SJSA1 (cell line): ENCODE results near the gene NPTN. TPM values are rescaled to one million over a fixed set of nuclear protein-coding genes. Genes with fewer than 3 reads are reported as not detected.
"Not testable (repeated sequence)": the region's sequence is repeated elsewhere in the genome, so short reads cannot be mapped to it uniquely, and the experiment has no call there.

Experiments used
- DNase-seq, 2 experiments: peaks; one replicate each; pipeline ENCODE4 v3.0.0-alpha.2; 2015 to 2020; ENCODE audit warnings: low spot score in 2 of 2, low read depth in 1 of 2
- H3K27ac ChIP-seq: fragments of 250-450 bp; sonication (Bioruptor Pico); 2 replicates; pipeline ENCODE4 v1.5.1; 2020; ENCODE audit warnings: mild to moderate bottlenecking, moderate library complexity
- H3K27me3 ChIP-seq: fragments of 250-450 bp; sonication (Bioruptor Pico); replicated peaks from 2 replicates; pipeline ENCODE4 v1.5.1; 2020; ENCODE audit warnings: mild to moderate bottlenecking, moderate library complexity
- H3K36me3 ChIP-seq: fragments of 250-450 bp; sonication (Bioruptor Pico); 2 replicates; pipeline ENCODE4 v1.5.1; 2020; ENCODE audit warnings: mild to moderate bottlenecking
- H3K4me1 ChIP-seq: fragments of 250-450 bp; sonication (Bioruptor Pico); replicated peaks from 2 replicates; pipeline ENCODE4 v1.6.1; 2021; ENCODE audit warnings: mild to moderate bottlenecking
- H3K4me3 ChIP-seq: fragments of 250-450 bp; sonication (Bioruptor Pico); 2 replicates; pipeline ENCODE4 v1.5.1; 2020; ENCODE audit warnings: mild to moderate bottlenecking
- H3K9me3 ChIP-seq: fragments of 250-450 bp; sonication (Bioruptor Pico); replicated peaks from 2 replicates; pipeline ENCODE4 v1.5.1; 2020; ENCODE audit warnings: mild to moderate bottlenecking
- total RNA-seq: library from RNA; depleted of rRNA; stranded (reverse); fragments of >200 nt; shearing (Covaris generic); gene quantifications from 2 replicates; pipeline ENCODE4 v1.2.3, GENCODE V29; 2014

NPTN gene
- total RNA-seq, 1 experiment from 2014 or later: 271 TPM

- no peak overlapping the region for H3K27ac ChIP-seq
- H3K27me3 ChIP-seq: peaks cover 18% of the 10 kb centered on the region
- H3K4me1 ChIP-seq: no peaks in the 10 kb centered on the region
- no peak for DNase-seq
- no peak overlapping the region for H3K4me3 ChIP-seq
- no peaks in the 10 kb centered on the region for H3K36me3 ChIP-seq
- H3K9me3 ChIP-seq: no peaks in the 10 kb centered on the region
Measured at GRCh38 chr15:73655724-73656123, 22.5 kb upstream of the NPTN start.

GRCh38 chr15:73654659-73655058 lies 21.5 kb upstream of the NPTN start:
- H3K27me3 ChIP-seq: peaks cover 23% of the 10 kb centered on the region
- H3K4me1 ChIP-seq: no peaks in the 10 kb centered on the region
- no peak overlapping the region for H3K4me3 ChIP-seq
- H3K9me3 ChIP-seq: no peaks in the 10 kb centered on the region
- no peaks in the 10 kb centered on the region for H3K36me3 ChIP-seq
- H3K27ac ChIP-seq: no peak overlapping the region
- DNase-seq: no peak

GRCh38 chr15:73650416-73651126 lies 17.4 kb upstream of the NPTN start:
- Histone ChIP-seq H3K27me3 (peaks cover 14% of the 10 kb centered on the region), H3K9me3 (no peaks in the 10 kb centered on the region), H3K4me3 (no peak overlapping the region), H3K4me1 (no peaks in the 10 kb centered on the region), H3K36me3 (no peaks in the 10 kb centered on the region), H3K27ac (no peak overlapping the region)
- DNase-seq: no peak

GRCh38 chr15:73648014-73648295 lies 14.8 kb upstream of the NPTN start:
- DNase-seq: no peak
- no peaks in the 10 kb centered on the region for H3K9me3 ChIP-seq
- no peak overlapping the region for H3K27ac ChIP-seq
- no peak overlapping the region for H3K4me3 ChIP-seq
- peaks cover 11% of the 10 kb centered on the region; the same call in 1 of the 2 replicates for H3K27me3 ChIP-seq
- no peaks in the 10 kb centered on the region for H3K4me1 ChIP-seq
- no peaks in the 10 kb centered on the region for H3K36me3 ChIP-seq

- H3K4me1 ChIP-seq: no peaks in the 10 kb centered on the region
- peaks cover 11% of the 10 kb centered on the region; the same call in 1 of the 2 replicates for H3K27me3 ChIP-seq
- no peak overlapping the region for H3K4me3 ChIP-seq
- no peak overlapping the region for H3K27ac ChIP-seq
- no peaks in the 10 kb centered on the region for H3K36me3 ChIP-seq
- DNase-seq: no peak
- H3K9me3 ChIP-seq: no peaks in the 10 kb centered on the region
Measured at GRCh38 chr15:73647259-73648013, 14.2 kb upstream of the NPTN start.

GRCh38 chr15:73639464-73639863 lies 6.3 kb upstream of the NPTN start:
- H3K9me3 ChIP-seq: peaks cover 10% of the 10 kb centered on the region
- not testable (repeated sequence) for H3K4me1 ChIP-seq, DNase-seq, H3K27ac ChIP-seq, H3K36me3 ChIP-seq, H3K27me3 ChIP-seq, H3K4me3 ChIP-seq

GRCh38 chr15:73637527-73637926 lies 4.3 kb upstream of the NPTN start:
- Histone ChIP-seq H3K27me3 (no peaks in the 10 kb centered on the region), H3K27ac (no peak overlapping the region), H3K4me1 (peaks cover 21% of the 10 kb centered on the region), H3K4me3 (no peak overlapping the region), H3K36me3 (0 out of 2 replicates have a peak, but pooled peaks cover 3% of the 10 kb centered on the region), H3K9me3 (peaks cover 10% of the 10 kb centered on the region)
- no peak for DNase-seq

- Histone ChIP-seq H3K36me3 (0 out of 2 replicates have a peak, but pooled peaks cover 3% of the 10 kb centered on the region), H3K4me1 (peaks cover 49% of the 10 kb centered on the region), H3K27me3 (no peaks in the 10 kb centered on the region), H3K27ac (peak overlapping the region; percentile 91), H3K9me3 (no peaks in the 10 kb centered on the region), H3K4me3 (peak overlapping the region; percentile 63)
- peak; percentile 87 to 95 for DNase-seq
Measured at GRCh38 chr15:73633991-73634495, 854 bp upstream of the NPTN start.

- no peaks in the 10 kb centered on the region for H3K27me3 ChIP-seq
- peak overlapping the region; percentile 59 for H3K27ac ChIP-seq
- no peaks in the 10 kb centered on the region for H3K9me3 ChIP-seq
- H3K4me3 ChIP-seq: peak overlapping the region; percentile 63
- peaks cover 52% of the 10 kb centered on the region for H3K4me1 ChIP-seq
- DNase-seq: no peak
- H3K36me3 ChIP-seq: 0 out of 2 replicates have a peak, but pooled peaks cover 3% of the 10 kb centered on the region
Measured at GRCh38 chr15:73632670-73633058, 525 bp downstream of the NPTN start.

GRCh38 chr15:73631915-73632669 lies 1.1 kb downstream of the NPTN start:
- Histone ChIP-seq H3K27ac (peak overlapping the region; percentile 59), H3K27me3 (no peaks in the 10 kb centered on the region), H3K4me1 (peaks cover 52% of the 10 kb centered on the region), H3K9me3 (no peaks in the 10 kb centered on the region), H3K4me3 (peak overlapping the region; percentile 63), H3K36me3 (0 out of 2 replicates have a peak, but pooled peaks cover 3% of the 10 kb centered on the region)
- peak; percentile 43 to 48 for DNase-seq

- H3K27ac ChIP-seq: no peak overlapping the region
- no peaks in the 10 kb centered on the region for H3K9me3 ChIP-seq
- H3K36me3 ChIP-seq: 0 out of 2 replicates have a peak, but pooled peaks cover 3% of the 10 kb centered on the region
- no peak for DNase-seq
- H3K4me3 ChIP-seq: no peak overlapping the region; the same call in 1 of the 2 replicates
- peaks cover 52% of the 10 kb centered on the region for H3K4me1 ChIP-seq
- no peaks in the 10 kb centered on the region for H3K27me3 ChIP-seq
Measured at GRCh38 chr15:73630921-73631362, 2.2 kb downstream of the NPTN start.

- Histone ChIP-seq H3K4me3 (no peak overlapping the region), H3K4me1 (peaks cover 47% of the 10 kb centered on the region), H3K27me3 (no peaks in the 10 kb centered on the region), H3K27ac (no peak overlapping the region), H3K9me3 (no peaks in the 10 kb centered on the region), H3K36me3 (0 out of 2 replicates have a peak, but pooled peaks cover 3% of the 10 kb centered on the region)
- DNase-seq: no peak
Measured at GRCh38 chr15:73629798-73630429, 3.3 kb downstream of the NPTN start.
